HT1080 (cell line): ENCODE measurements around the gene PANK1. TPM values are rescaled to one million over a fixed set of nuclear protein-coding genes. Genes with fewer than 3 reads are reported as not detected.
A peak's percentile ranks its signal among the peaks of the same experiment; 100 is the strongest.
"Not testable (repeated sequence)": the region's sequence is repeated elsewhere in the genome, so short reads cannot be mapped to it uniquely, and the experiment has no call there.

Experiments
- DNase-seq: peaks from one replicate; pipeline ENCODE4 v3.0.0-alpha.2; 2015; ENCODE audit warnings: low read depth
- total RNA-seq: library from RNA; depleted of rRNA; stranded (reverse); fragments of >200 nt; shearing (Covaris generic); gene quantifications from 2 replicates; pipeline ENCODE4 v1.2.3, GENCODE V29; 2014

PANK1 gene
- total RNA-seq, 1 experiment from 2014 or later: 3.8 TPM

- DNase-seq: no peak
These were observed 70.7 kb downstream of the PANK1 start for GRCh38 chr10:89574368-89574767.

GRCh38 chr10:89567576-89568245 is 77.3 kb downstream of the PANK1 start:
- DNase-seq: no peak

- no peak for DNase-seq
These were observed 78.0 kb downstream of the PANK1 start for GRCh38 chr10:89566992-89567391.

- no peak for DNase-seq
These were observed 78.7 kb downstream of the PANK1 start for GRCh38 chr10:89566095-89566950.

- no peak for DNase-seq
These were observed 79.9 kb downstream of the PANK1 start for GRCh38 chr10:89565180-89565579.

- DNase-seq: peak; percentile 56
These were observed 81.1 kb downstream of the PANK1 start for GRCh38 chr10:89563861-89564478.

DNA sequence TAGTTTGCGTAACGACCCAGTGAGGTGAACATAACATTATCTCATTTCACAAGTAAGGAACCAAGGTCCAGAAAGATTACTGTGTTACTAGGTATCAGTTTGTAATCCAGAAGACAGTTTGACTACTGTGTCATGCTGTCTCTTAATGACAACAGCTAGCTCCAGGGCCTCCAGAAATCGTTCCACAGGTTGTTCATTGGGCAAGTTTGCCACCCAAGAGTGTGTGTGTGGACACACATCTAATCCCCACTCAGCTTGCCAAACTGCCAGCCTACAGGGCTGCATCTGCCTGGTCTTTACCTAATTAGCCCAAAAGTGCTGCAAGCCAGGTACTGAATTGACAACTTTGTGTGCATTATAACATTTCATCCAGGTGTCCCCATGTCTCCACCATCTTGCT is 81.7 kb downstream of the PANK1 start:
- DNase-seq: no peak

DNA sequence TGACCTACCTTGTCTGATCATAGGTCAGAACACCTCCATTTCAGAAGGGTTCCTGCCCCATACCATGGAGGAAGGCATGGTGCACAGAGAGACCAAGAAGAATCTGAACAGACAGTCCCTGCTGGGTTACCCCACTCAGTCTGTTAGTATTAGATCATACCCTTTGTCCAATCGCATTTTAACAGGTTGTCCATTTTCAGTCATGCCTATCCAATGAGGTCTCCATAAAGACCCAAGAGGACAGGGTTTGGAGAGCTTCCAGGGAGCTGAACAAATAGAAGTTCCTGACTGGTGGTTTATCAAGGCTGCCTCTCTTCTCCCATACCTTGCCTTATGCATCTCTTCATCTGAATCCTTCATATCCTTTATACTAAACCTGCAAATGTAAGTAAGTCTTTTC is 88.4 kb downstream of the PANK1 start:
- DNase-seq: no peak

DNA sequence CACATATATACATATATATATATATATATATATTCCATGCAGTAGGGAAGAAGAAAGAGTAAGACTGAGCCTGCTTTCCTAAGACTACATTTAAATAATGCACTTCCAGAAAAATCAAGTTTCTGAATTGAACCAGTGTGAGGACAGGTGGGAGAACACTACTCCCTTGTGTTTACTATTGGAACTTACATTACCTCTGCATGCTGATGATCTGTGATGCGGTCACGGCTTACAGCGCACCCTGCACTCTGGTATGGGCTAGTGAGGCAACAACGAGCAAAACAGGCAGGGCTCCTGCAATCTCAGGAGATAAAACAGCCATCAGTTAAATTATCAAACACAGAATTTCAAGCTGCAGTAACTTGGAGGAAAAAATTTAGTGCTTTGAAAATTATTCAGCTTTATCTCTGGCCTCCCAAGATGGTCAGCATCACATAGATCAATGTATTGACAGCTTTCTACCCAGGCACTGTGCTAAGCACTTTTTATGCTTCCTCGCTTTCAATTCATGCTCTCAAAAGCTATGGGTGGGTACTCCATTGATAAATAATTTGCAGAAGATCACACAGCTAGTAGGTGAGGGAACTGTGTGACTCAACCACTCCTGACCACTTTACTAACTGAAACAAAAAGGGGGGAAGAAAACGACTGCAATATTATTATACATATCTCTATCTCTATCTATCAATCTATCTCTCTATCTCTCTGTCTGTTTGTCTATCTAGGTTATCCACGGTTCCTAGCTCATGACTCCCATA is 89.2 kb downstream of the PANK1 start:
- peak; percentile 29 for DNase-seq

DNA sequence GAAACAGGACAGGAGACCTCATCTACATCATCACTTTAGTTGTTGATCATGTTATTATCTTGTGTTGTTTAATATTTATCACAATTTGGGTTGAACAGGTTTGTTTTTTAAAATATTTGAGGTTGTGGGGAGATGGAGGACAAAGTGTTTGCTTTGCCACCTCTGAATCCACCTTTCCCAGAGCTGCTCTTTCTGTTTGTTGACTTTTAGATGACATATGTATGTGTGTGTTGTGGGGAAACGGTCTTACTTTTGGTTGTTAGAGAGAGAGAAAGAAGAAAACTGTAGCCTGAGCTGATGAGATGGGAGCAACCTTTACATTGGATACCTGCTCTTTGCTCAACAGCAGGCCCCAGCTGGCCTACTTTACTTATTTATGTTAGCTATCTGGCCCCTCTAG is 90.6 kb downstream of the PANK1 start:
- DNase-seq: no peak

- peak; percentile 94 for DNase-seq
These were observed 91.8 kb downstream of the PANK1 start for GRCh38 chr10:89553064-89553734.

- DNase-seq: no peak
These were observed 92.8 kb downstream of the PANK1 start for GRCh38 chr10:89552213-89552612.

GRCh38 chr10:89550509-89550908 is 94.5 kb downstream of the PANK1 start:
- DNase-seq: peak; percentile 13

DNA sequence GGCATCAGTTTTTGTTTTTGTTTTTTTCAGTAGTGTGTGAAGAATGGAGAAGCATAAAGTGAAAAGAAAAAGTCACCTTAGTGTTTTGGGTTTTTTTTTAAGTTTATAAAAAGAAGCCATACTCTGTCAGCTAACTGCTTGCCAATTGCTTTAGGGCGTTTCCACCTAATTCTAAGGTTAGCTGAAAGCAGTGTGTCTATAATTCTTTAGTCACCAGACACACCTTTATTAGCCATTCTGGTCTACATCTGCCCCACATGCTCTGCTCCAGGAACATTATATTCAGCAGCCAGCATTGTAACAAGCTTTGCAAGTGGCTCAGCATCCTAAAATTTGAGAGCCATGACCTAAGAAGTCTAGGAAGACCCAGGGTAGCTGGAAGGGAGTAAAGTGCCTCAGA is 95.5 kb downstream of the PANK1 start:
- no peak for DNase-seq

DNA sequence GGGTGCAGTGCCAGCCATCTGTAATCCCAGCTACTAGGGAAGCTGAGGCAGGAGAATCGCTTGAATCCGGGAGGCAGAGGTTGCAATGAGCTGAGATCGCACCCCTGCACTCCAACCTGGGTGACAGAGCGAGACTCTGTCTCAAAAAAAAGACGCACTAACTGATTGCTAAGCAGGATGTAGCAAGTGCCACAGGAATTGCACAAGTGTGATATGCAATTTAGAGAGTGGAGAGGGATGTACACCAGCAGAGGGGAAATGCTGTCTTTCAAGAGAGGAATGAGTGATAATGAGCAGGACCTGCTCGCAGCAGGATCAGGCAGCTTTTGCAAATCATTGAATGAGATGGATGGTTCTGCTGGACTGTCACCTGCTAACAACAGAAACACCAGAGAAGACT is 96.4 kb downstream of the PANK1 start:
- DNase-seq: no peak

GRCh38 chr10:89547853-89548513 is 97.1 kb downstream of the PANK1 start:
- DNase-seq: no peak

- DNase-seq: not testable (repeated sequence)
These were observed 98.4 kb downstream of the PANK1 start for GRCh38 chr10:89546651-89547050.

GRCh38 chr10:89543841-89544240 is 101.2 kb downstream of the PANK1 start:
- no peak for DNase-seq

DNA sequence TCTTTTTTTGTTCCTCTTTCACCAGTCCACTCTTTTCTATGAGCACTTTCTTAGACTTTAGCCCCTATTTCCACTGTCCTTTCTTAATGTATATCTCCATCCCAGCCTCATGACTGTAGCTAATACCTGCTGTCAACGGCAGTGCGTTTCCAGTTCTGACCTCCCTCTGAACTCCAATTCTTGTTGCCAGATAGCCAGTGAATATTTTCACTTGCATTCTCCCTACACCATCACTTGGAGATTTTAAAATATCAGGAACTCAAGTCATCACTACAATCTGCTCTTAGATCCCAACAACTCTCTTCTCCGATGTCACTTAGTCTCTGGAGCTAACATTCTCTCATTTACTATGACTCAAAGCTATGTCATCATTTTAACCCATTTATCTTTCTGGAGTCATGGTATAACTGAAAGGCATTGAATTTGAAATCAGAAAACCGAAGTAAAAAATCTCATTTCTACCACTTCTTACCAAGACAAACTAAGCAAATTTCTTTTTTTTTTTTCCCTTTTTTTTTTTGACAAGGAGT is 104.6 kb downstream of the PANK1 start:
- DNase-seq: peak; percentile 62

DNA sequence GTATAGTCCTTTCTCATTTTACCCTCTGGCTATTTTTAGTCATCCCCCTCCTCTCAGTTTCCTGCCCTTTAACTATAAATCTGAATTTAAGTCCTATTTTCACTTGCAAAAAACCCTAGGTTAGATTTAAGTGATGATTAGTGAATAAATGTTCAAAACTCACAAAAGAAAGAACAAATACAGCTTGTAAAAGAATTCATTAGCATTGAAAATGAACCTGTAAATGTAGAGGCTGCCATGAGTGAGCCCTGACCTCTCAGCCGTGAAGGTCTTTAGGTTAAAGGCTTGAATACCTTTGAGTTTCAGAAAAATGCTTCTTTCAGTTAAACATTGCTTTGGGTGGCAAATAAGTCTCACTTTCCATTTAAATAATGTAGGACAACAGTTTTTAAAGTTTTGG is 107.7 kb downstream of the PANK1 start:
- DNase-seq: no peak
